SU-DHL-6 (cell line): ENCODE measurements around the gene ERI2.

ENCODE experiments used
- H2AFZ ChIP-seq: fragments of 200-600 bp; sonication (generic); 2 replicates; pipeline ENCODE4 v1.6.1; 2014; ENCODE audit warnings: low read depth, mild to moderate bottlenecking, moderate library complexity, mixed read lengths, antibody characterized with exemption, low read length; ENCODE audit not compliant: severe bottlenecking
- H3F3A ChIP-seq: fragments of 200-600 bp; shearing (Covaris generic); 2 replicates; pipeline ENCODE4 v1.6.0; 2016; ENCODE audit warnings: antibody characterized with exemption, mild to moderate bottlenecking; ENCODE audit not compliant: insufficient read depth
- H3K27ac ChIP-seq: fragments of 200-600 bp; sonication (generic); 2 replicates; pipeline ENCODE4 v1.5.1; 2016; ENCODE audit warnings: low read depth, mild to moderate bottlenecking, low read length, moderate library complexity, mixed read lengths
- H3K27me3 ChIP-seq: fragments of 200-600 bp; sonication (generic), shearing (Covaris generic); 2 replicates; pipeline ENCODE4 v1.6.0; 2014; ENCODE audit warnings: mild to moderate bottlenecking, low read length
- H3K36me3 ChIP-seq: fragments of 200-600 bp; sonication (generic); 2 replicates; pipeline ENCODE4 v1.6.1; 2014; ENCODE audit warnings: mild to moderate bottlenecking, low read length, mixed read lengths
- H3K4me2 ChIP-seq: fragments of 300-600, 200-600 bp; shearing (Covaris generic), sonication (generic); 2 replicates; pipeline ENCODE4 v1.6.0; 2014; ENCODE audit warnings: low read length, low read depth, mild to moderate bottlenecking; ENCODE audit not compliant: poor library complexity, severe bottlenecking
- H3K4me3 ChIP-seq: fragments of 200-600 bp; sonication (generic); 2 replicates; pipeline ENCODE4 v1.5.1; 2014; ENCODE audit warnings: antibody characterized with exemption, low read length, mild to moderate bottlenecking, mixed read lengths; ENCODE audit not compliant: insufficient read depth, poor library complexity, severe bottlenecking
- H3K79me2 ChIP-seq: fragments of 200-600 bp; sonication (generic); 2 replicates; pipeline ENCODE4 v1.6.1; 2014; ENCODE audit warnings: mild to moderate bottlenecking, low read length, moderate library complexity; ENCODE audit not compliant: insufficient read depth
- H3K9ac ChIP-seq: fragments of 200-600 bp; sonication (generic); 2 replicates; pipeline ENCODE4 v1.7.0; 2014; ENCODE audit warnings: mild to moderate bottlenecking, low read length
- H3K9me2 ChIP-seq: fragments of 200-600 bp; sonication (generic); replicated peaks from 2 replicates; pipeline ENCODE4 v1.6.1; 2014; ENCODE audit warnings: low read length; ENCODE audit not compliant: insufficient read depth
- H3K9me3 ChIP-seq: fragments of 200-600 bp; sonication (generic); 2 replicates; pipeline ENCODE4 v1.6.1; 2014; ENCODE audit warnings: low read length, mixed read lengths; ENCODE audit not compliant: insufficient read depth
- H4K20me1 ChIP-seq: fragments of 200-600 bp; sonication (generic); 2 replicates; pipeline ENCODE4 v1.6.1; 2014; ENCODE audit warnings: low read depth, mild to moderate bottlenecking, antibody characterized with exemption, low read length, moderate library complexity, mixed read lengths
- CTCF ChIP-seq: fragments of 200-600 bp; sonication (generic); IDR thresholded peaks from one replicate; pipeline ENCODE4 v1.5.1; 2017; ENCODE audit warnings: antibody characterized with exemption, mild to moderate bottlenecking, low read length, moderate library complexity; ENCODE audit not compliant: insufficient read depth, poor library complexity, severe bottlenecking
- EZH2phosphoT487 ChIP-seq: fragments of 200-600 bp; sonication (generic), shearing (Covaris generic); conservative IDR thresholded peaks from 2 replicates; pipeline ENCODE4 v1.6.1; 2018; ENCODE audit warnings: mild to moderate bottlenecking, antibody characterized with exemption, low read length, moderate library complexity, mixed read lengths

The ERI2 gene

GRCh38 chr16:20801278-20801677, 5.0 kb downstream of the ERI2 start:
- no peak overlapping the region for H2AFZ ChIP-seq
- H3K36me3 ChIP-seq, result peaks cover 35% of the 10 kb centered on the region; the same call in 1 of the 2 replicates
- no peaks in the 10 kb centered on the region for H4K20me1 ChIP-seq
- no peaks in the 10 kb centered on the region for H3K9me2 ChIP-seq
- H3K9me3 ChIP-seq, result no peaks in the 10 kb centered on the region
- H3F3A ChIP-seq, result peaks cover 30% of the 10 kb centered on the region; the same call in 1 of the 2 replicates
- no peak overlapping the region for H3K4me3 ChIP-seq
- TF ChIP-seq EZH2phosphoT487 (no peak), CTCF (no peak)
- H3K4me2 ChIP-seq, result no peak overlapping the region
- H3K79me2 ChIP-seq, result no peaks in the 10 kb centered on the region; the same call in 1 of the 2 replicates
- no peaks in the 10 kb centered on the region for H3K27me3 ChIP-seq
- no peak overlapping the region for H3K27ac ChIP-seq
- no peak overlapping the region for H3K9ac ChIP-seq

- Histone ChIP-seq H3K9me2 (no peaks in the 10 kb centered on the region), H3K9ac (no peak overlapping the region), H3K4me2 (no peak overlapping the region), H2AFZ (no peak overlapping the region), H4K20me1 (no peaks in the 10 kb centered on the region), H3K4me3 (no peak overlapping the region), H3K79me2 (no peaks in the 10 kb centered on the region), H3K9me3 (no peaks in the 10 kb centered on the region), H3K36me3 (peaks cover 35% of the 10 kb centered on the region; the same call in 1 of the 2 replicates), H3F3A (peaks cover 25% of the 10 kb centered on the region; the same call in 1 of the 2 replicates), H3K27ac (no peak overlapping the region), H3K27me3 (no peaks in the 10 kb centered on the region)
- TF ChIP-seq CTCF, result peak; percentile 30
- TF ChIP-seq EZH2phosphoT487, result no peak
Observed at GRCh38 chr16:20799599-20799998, 6.7 kb downstream of the ERI2 start.

- Histone ChIP-seq H2AFZ (no peak overlapping the region), H3F3A (peaks cover 21% of the 10 kb centered on the region; the same call in 1 of the 2 replicates), H3K9me3 (no peaks in the 10 kb centered on the region), H3K4me2 (no peak overlapping the region), H3K9me2 (no peaks in the 10 kb centered on the region), H3K4me3 (no peak overlapping the region), H3K36me3 (peaks cover 35% of the 10 kb centered on the region; the same call in 1 of the 2 replicates), H4K20me1 (no peaks in the 10 kb centered on the region), H3K27ac (no peak overlapping the region), H3K79me2 (no peaks in the 10 kb centered on the region), H3K27me3 (no peaks in the 10 kb centered on the region), H3K9ac (no peak overlapping the region)
- TF ChIP-seq EZH2phosphoT487 (no peak), CTCF (no peak)
Observed at GRCh38 chr16:20798364-20798763, 7.9 kb downstream of the ERI2 start.
